RCC 7860 (cell line): Measurements from ENCODE around the gene ACTL8.

Experiments used
- DNase-seq: peaks from one replicate; pipeline ENCODE4 v3.0.0-alpha.2; 2015; ENCODE audit warnings: low spot score
- FAIRE-seq: peaks from 2 replicates; lab custom pipeline; 2012; peaks lifted over from hg19 to GRCh38; lab: Jason Lieb, UNC

The ACTL8 gene, protein sequence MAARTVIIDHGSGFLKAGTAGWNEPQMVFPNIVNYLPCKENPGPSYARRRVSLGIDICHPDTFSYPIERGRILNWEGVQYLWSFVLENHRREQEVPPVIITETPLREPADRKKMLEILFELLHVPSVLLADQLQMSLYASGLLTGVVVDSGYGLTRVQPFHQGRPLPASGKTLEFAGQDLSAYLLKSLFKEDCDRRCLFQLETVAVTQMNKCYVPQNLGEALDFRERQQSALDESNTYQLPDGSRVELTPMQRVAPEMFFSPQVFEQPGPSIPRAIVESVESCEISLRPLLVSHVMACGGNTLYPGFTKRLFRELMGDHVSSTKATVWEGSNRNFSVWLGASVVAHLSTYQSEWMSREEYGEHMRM

DNA sequence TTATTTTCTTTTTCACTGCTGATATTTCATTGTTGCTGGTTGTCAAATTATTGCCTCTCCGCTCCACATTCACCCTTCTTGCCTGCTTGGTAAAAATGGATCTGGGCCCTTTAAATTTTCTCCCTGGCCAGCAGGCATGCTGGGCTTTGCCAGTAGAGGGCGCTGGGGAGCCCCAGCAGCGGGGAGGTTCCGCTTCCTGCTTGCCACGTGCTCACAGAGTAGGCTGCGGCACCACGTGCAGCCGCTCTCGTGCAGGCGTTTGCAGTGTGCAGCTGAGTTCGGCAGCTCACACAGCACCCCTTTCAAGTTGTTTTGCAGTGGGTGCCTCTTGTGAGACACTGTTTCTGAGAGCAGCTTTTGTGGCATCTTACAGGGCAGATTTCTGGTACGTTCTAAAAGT lies at the start of gene ACTL8:
Gene ACTL8 (plus strand): TSS at position 214 of the 400 bp plus-strand sequence. CDS start 67,676 bp downstream, outside the sequence.
- no peak for DNase-seq
- FAIRE-seq: no peak

DNA sequence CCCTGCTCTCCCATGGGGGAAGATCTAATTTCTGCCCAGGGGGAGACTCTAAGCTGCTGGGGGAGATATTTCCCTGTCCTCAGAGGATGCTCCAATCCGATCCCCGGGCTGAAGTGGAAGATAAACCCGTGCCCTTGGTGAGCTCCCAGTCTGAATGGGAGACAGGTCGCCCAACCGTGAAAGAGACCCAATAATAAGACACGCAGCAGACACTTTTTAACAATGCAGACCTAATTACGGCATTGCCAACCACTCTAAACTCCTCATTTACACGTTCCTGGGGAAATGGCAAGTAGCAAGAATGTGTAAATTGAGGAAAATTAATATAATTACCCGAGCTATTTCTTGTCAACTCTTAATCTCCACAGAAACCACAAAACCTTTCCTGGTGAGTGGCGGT lies 48.7 kb upstream of the ACTL8 start:
- no peak for FAIRE-seq
- DNase-seq: no peak

DNA sequence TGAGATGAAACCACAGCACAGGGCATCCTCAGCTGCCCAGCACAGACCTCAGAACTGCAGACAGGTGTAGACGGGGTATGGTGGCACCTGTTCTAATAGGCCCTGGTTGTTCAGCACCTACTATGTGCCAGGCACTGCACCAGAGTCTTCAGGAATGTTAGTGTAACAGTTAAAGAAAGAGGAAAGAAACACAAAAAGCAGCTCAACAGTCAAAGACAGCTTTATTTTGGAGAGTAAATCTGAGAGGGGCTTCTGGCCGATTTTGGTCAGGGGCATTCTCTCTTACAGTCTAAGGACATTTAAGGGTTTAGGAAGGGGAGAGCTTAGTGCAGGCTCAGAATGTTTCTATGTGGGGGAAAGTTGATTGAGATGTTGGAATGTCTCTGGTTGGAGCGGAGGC lies 45.2 kb upstream of the ACTL8 start:
- DNase-seq: no peak
- FAIRE-seq: no peak

DNA sequence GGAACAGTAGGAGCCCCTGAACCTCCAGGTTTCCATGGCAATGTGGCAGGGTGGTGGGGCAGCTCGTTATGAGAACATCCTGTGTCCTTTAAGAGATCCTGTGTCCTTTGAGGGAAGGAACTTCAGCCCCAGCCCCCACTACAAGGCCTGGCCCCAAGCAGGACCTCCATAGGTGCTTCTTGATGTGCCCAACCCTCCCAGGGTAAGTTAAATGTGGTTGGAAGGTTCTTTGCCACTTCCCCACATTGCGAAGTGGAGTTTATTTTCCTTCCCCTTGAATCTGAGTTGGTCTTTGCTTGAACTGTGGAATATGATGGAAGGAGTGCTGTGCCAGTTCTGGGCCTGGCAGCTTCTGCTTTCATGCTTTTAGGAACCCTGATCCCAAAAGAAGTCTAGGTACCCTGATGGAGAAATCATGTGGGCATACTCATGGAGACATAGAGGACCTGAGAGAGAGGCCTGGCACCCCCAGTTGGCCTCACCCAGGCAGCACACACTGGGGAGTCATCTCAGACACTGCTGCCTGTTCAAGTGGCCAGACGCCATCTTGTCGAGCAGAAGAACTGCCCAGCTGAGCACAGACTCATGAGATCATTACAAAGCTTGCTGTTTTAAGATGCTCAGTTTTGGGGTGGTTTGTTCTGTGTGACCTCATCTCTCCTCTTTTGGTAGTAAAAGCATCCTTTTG lies 44.1 kb upstream of the ACTL8 start:
- DNase-seq: no peak
- no peak for FAIRE-seq

DNA sequence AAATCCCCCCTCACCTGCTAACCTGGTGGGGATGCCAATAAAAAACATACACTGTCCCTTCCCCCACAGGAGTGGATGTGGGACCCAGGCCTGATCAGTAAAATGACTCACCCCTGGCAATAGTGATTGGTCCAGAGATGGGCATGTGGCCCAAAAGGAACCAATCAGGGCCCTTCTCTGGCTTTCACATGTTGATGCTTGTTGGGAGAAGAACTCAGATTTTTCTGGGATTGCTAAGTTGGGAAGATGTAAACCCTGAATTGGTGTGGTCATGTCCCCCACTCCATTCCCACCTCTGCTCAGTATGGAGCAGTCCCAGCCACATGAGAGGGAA lies 43.6 kb upstream of the ACTL8 start:
- no peak for FAIRE-seq
- DNase-seq: no peak

DNA sequence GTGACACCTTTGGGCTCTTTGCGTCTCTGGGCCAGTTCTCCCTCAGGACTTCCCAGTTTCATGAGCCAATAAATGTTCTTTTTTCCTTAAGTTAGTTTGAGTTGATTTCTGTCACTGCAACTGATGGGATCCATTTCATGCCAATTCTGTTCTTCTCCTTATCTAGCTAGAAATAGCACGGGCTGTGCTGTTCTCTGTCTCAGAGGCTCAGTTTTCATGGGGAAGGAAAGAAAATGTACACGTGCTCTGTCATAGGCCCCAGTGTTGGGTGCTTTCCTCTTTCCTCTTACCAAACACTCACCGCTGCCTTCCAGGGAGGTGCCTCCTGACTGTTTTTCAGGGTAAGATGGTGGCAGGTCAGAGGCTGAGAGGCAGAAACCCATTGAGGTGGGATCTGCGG lies 43.2 kb upstream of the ACTL8 start:
- FAIRE-seq (no peak), DNase-seq (no peak)

DNA sequence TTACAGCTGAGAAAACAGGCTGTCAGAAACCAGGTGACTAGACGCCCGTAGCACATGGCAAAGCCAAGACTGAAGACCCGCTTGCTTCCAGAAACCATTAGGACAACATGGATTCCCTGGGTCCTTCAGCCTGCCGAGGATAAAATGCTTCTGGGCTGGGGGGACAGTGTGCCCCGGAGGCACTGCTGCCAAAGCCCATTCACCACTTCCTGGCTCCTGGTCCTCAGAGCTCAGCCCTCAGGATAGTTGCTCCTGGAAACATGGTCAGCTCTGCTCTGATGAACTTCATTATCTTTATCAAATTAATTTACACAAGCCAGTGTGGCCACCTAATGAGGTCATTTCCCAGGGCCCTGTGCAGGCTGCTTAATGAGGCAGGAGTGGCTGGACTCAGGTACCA lies 41.1 kb upstream of the ACTL8 start:
- FAIRE-seq (no peak), DNase-seq (no peak)

DNA sequence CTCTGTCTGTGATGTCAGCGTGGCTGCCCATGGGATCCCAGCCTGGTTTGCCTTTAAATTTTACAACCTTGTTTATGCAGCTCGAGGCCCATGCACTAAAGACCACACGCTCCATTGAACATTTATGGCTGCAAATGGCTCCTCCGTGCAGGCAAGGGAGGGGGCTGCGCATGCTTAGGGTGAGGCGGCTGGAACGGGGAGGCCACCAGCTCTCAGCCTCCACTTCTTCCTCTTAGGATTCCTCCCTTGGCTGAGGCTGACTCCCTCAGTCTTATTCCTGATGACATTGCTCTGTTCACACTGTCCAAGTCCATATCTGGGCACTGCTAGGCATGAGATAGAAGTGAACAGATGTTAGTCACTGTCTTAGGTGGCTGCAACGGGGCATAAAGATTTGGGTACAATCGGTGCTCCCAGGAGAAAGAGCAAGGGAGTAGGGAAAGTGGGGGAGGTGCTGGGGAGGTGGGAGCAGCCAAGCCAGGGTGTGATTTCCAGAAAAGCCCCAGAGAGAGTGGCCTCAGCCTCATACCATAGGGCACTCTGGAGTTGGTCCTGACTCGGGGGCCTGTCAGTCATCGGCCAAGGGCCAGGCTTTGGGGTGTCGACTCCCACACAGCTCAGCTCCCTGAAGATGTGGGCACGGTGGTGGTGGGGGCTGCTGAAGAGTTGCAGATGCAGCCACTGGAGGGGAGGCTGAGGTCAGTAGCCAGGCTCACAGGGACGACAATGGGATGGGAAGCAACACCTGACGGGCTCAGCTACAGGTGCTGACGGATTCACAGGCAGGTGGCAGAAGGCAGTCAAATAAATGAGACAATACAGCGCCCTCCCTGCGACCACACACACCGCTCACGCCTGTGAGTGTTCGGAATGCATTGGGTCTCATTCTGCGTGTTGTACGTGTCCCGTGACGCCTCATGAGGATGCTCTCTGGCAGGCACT lies 37.3 kb upstream of the ACTL8 start:
- FAIRE-seq: no peak
- DNase-seq: no peak

DNA sequence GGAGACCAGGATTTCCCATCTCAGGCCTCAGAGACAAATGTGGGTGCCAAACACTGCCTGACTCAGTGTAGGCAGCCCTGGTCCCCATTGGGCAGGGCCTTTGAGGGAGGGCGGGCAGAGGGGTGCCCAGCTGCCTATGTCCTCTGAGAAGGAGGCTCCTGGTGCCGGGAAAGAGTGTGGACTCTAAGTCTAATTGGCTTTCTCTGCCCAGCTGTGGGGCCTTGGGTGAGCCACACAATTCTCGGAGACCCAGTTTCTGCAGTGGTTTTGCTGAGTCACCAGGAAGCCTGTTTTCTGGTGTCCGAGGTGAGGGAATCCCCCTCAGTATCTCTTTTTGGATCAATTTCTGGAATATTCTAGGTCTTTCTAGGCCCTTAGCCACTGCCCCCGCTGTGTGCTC lies 35.3 kb upstream of the ACTL8 start:
- peak; percentile 10 for DNase-seq
- no peak for FAIRE-seq

DNA sequence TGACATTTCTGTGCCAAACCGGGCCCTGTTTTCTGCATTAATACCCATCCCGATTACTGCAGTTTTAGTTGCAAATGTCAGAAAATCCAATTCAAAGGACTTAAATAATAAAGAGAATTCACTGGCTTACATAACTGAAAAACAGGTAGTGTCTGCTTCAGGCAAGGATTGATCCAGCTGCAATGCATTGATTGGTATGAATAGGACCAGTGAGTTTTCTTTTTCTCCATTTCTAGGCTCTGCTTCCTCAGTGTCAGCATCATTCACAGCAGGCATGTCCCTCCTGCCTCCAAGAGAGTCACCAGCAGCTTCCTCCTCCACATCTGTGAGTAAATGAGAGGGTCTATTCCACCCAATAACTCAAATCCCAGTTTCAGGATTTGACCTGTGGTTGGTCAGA lies 33.7 kb upstream of the ACTL8 start:
- FAIRE-seq (no peak), DNase-seq (no peak)

DNA sequence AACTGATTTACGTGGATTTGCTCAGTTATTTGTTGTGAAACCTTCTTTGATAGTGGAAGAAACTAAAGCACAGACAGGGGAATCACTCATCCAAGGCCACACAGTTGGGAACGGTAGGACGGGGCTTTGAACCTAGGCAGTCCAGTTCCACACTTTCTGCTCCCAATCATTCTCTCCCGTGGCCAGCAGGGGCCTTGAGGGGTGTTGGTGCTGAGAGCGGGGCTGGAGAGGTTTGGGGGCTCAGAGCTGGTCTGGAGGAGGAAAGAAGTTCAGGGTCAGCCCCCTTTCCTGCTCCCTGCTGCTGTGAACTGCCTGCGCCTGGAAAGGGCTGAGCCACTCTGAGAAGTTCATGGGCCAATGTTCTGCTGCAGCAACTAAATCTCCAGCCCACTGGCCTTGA lies 31.4 kb upstream of the ACTL8 start:
- DNase-seq (no peak), FAIRE-seq (no peak)

DNA sequence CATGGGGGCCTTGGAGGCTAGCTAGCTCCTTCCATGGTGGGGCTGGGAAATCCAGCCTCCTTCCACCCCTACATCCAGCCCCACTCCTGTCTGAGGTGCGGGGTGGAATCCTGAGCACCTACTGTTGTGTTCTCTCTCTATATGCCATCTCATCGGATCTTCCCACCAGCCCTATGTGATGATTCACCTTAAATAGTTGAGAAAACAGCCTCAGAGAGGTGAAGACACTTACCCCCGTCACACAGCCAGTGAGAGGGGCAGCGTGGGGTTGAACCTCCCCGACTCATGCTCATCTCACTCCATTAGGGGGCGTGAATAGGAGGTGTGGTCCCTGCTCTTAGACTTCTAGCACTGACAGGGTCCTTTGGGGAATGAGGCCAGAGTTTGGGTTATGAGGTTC lies 31.0 kb upstream of the ACTL8 start:
- DNase-seq: no peak
- no peak for FAIRE-seq

DNA sequence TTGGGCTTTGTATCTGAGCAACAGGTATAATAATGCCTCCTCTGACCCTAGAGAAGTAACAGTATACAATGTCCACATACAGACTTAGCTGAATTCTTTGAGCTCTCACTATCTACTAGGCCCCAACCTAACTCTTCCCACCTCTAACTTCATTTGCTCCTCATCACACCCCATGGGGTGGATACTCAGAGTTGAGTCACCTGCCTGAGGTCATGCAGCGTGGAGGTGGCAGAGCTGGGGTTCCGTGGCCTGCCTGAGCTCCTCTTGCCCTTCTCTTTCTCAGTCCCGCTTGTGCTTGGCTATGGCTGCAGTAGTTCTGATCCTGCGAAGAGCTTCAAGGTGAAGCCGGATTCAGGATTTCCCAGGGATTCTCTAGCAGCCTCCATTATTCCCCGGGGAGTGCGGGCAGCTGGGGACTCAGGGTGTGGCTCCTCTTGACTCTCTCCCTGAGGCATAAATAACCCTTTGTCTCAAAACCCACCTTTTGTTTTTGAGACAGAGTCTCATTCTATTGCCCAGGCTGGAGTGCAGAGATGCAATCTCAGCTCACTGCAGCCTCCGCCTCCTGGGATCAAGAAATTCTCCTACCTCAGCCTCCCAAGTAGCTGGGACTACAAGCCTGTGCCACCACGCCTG lies 29.9 kb upstream of the ACTL8 start:
- no peak for DNase-seq
- FAIRE-seq: no peak

DNA sequence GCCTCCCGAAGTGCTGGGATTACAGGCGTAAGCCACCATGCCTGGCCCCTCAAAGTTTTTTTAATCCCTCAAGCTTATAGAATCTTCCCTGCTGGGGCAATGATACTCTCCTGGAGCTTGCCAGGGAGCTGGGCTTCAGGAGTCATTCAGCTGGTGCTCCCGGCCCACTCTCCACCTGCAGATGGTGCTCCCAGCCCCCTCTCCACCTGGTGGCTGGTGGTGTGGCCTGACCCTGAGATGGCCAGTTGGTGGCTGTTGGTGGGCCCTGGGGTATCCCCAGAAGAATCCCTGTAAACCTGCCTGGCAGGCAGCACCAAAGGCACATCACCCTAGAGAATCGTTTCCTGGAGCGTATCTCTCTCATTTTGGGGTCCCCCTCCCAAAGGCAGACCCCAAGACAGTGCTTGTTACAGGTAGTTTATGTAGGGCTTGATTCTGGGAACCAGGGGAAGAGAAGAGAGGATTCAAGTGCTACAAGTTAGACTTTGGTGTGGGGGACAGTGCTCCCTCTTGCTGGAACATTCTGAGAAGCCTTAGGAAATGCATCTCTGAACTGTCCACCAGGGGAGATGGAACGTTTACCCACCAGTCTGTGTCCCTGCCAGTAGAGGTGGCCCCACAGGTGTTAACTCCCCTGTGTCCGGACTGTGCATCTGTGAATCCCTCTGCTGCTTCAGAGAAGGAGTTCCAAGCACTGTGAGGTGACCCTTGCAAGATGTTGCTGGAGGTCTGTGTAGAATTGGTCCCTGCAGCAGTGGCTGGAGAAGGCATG lies 29.1 kb upstream of the ACTL8 start:
- FAIRE-seq (no peak), DNase-seq (no peak)

DNA sequence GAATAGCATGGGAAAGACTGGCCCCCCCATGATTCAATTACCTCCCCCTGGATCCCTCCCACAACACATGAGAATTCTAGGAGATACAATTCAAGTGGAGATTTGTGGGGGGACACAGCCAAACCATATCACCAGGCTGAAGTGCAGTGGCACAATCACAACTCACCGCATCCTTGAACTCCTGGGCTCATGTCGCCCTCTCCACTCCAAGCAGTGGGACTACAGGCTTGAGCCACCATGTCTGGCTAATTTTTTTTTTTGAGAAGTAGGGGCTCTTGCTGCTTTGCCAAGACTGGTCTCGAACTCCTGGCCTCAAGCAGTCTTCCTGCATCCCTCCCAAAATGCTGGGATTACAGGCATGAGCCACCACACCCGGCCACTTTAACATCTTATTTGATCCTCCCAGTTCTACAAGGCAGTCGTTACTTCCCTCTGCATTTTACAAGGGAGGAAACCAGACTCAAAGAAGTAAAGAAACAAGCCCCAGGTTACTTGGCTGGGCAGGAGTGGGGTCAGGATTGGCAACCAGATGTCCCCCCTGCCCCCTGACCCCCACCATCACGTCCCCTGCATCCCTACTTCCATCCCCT lies 26.9 kb upstream of the ACTL8 start:
- FAIRE-seq (no peak), DNase-seq (no peak)

DNA sequence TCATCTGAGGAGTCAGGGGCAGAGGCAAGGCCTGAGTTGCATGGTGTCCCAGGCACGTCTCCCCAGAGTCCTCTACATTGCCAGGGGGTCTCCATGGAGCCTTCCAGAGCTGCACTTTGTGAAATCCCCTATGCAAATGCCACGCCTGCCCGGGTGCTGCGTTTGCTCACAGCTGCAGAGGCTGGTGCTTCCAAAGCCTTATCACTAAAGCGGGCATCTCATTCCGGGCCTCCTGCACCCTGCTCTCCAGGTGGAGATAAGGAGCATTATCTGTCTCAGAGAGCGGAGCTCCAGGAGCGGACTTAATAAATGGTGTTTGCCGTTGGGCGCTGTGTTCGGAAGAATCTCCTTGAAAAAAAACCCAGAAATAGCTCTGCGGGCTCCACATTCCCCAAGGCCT lies 25.9 kb upstream of the ACTL8 start:
- no peak for DNase-seq
- no peak for FAIRE-seq

DNA sequence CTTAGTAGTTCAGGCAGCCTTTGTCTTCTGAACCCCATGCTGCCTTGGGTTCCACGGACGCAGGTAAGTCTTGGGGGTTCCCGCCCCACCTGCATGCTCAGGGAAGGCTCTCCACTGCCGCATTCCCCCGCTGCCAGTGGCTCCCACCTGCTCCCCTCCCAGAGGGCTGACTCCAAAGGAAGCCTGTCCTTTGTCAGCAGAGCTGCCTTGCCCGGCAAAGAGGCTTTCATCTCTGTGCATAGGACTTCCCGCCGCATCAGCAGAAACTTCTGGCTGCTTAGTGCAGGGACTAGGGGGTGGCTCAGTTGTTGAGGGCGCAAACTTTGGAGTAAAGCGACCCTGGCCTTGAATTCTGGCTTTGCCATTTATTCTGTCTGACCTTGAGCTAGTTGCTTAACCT lies 25.2 kb upstream of the ACTL8 start:
- no peak for DNase-seq
- FAIRE-seq: no peak

DNA sequence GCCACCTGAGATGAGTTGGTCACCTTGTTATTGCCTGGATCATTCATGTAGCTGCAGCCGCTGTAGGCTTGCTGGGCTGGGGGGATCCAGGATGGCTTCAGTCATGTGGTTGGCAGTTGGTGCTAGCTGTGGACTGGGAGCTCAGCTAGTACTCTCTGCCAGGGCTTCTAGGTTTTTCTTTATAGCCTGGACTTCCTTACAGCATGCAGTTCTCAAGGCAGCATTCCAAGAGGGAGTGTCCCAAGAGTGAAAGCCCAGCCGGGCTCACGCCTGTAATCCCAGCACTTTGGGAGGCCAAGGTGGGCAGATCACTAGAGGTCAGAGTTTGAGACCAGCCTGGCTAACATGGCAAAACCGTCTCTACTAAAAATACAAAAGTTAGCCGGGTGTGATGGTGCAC lies 23.7 kb upstream of the ACTL8 start:
- FAIRE-seq: no peak
- DNase-seq: no peak

DNA sequence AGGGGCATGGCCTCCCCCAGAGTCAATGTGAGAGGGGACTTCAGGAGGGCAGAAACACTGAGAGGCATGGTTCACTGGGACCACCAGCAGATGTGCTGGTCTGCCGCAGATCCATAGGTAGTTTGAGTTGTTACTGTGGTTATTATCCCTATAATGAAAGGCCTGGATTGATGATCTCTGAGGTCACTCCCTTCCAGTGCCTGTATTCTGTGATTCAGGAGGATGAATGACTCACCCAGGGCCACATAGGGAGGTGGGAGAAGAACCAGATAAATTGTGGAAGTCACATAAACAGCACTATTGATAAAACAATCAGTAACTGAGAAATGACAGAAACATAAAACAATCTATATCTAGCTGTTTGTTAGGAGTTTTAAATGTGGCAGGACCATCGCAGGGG lies 22.7 kb upstream of the ACTL8 start:
- DNase-seq (peak; percentile 38), FAIRE-seq (peak; percentile 58)

DNA sequence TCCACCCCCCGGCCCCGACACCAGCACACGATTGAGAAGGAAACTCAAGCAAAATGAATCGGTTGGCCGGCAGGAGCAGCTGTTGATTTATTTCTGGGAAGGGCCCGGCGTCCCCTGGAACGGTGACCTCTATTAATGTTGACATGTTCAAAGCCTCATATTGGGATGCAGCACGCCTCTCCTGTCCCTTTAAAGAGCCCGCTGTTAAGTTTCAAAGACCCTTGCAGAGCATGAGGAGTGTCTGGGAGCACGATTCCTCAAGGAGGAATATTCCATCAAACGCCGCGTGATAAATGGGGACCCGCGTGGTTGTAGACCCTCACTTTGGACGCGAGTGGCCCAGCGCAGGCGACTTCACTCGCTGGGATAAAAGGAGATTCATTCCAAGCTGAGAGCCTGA lies 21.5 kb upstream of the ACTL8 start:
- no peak for FAIRE-seq

More for the DNA sequence above, 21.5 kb upstream of the ACTL8 start:
- DNase-seq: no peak
